ENCODE measurements around the gene ZNF487. TPM values are rescaled to one million over a fixed set of nuclear protein-coding genes. Genes with fewer than 3 reads are reported as not detected.
A peak's percentile ranks its signal among the peaks of the same experiment; 100 is the strongest.

ZNF487 gene
- total RNA-seq, 1 donor from 2014 or later = 2.0 TPM

DNA sequence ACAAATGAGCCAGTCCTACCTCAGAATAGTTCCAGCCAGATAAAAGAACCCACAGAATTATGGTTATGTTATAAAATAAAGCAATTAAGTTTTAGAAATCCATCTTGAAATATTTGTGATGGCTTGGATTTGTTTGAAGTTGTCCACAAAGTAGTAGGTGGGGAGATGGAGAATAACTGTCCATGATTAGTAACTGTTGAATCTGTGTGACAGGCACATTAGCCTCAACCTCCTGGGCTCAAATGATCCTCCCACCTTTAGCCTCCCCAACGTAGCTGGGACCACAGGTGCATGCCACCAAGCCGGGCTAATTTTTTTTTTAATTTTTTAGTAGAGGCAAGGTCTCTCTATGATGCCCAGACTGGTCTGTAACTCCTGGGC is 38.0 kb upstream of the ZNF487 start:
- H3K4me2 ChIP-seq = no peak overlapping the region
- Mint-ChIP-seq H3K4me1 (peaks cover 68% of the 10 kb centered on the region), H3K27me3 (ENCODE audit: insufficient read depth, low read depth) (peaks cover 2% of the 10 kb centered on the region), H3K36me3 (peaks cover 24% of the 10 kb centered on the region), H3K27ac (no peak overlapping the region), H3K4me3 (no peak overlapping the region), H3K9me3 (no peaks in the 10 kb centered on the region)
- peaks cover 90% of the 10 kb centered on the region for H4K20me1 ChIP-seq (ENCODE audit: low read depth)
- no peaks in the 10 kb centered on the region for H3K27me3 ChIP-seq
- H3K36me3 ChIP-seq = peaks cover 8% of the 10 kb centered on the region
- DNase-seq (ENCODE audit: low spot score) = no peak
- TF ChIP-seq, protein P1, sequence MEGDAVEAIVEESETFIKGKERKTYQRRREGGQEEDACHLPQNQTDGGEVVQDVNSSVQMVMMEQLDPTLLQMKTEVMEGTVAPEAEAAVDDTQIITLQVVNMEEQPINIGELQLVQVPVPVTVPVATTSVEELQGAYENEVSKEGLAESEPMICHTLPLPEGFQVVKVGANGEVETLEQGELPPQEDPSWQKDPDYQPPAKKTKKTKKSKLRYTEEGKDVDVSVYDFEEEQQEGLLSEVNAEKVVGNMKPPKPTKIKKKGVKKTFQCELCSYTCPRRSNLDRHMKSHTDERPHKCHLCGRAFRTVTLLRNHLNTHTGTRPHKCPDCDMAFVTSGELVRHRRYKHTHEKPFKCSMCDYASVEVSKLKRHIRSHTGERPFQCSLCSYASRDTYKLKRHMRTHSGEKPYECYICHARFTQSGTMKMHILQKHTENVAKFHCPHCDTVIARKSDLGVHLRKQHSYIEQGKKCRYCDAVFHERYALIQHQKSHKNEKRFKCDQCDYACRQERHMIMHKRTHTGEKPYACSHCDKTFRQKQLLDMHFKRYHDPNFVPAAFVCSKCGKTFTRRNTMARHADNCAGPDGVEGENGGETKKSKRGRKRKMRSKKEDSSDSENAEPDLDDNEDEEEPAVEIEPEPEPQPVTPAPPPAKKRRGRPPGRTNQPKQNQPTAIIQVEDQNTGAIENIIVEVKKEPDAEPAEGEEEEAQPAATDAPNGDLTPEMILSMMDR (IDR thresholded peaks at IDR 0.05) = no peak
- no peak for TF ChIP-seq EZH2phosphoT487 (IDR thresholded peaks at IDR 0.05)
- no peak for TF ChIP-seq EZH2 (IDR thresholded peaks at IDR 0.05)
- no peak overlapping the region for H3K4me3 ChIP-seq
- H3K27ac ChIP-seq = no peak overlapping the region
- H2AFZ ChIP-seq (replicated peaks) = no peak overlapping the region
- H3F3A ChIP-seq (ENCODE audit: low read depth) = peaks cover 74% of the 10 kb centered on the region
- H3K9me3 ChIP-seq (ENCODE audit: low read depth) = no peaks in the 10 kb centered on the region
- H3K4me1 ChIP-seq = peaks cover 55% of the 10 kb centered on the region
- no peak overlapping the region for H3K9ac ChIP-seq
- peaks cover 99% of the 10 kb centered on the region for H3K79me2 ChIP-seq (ENCODE audit: low read depth)

DNA sequence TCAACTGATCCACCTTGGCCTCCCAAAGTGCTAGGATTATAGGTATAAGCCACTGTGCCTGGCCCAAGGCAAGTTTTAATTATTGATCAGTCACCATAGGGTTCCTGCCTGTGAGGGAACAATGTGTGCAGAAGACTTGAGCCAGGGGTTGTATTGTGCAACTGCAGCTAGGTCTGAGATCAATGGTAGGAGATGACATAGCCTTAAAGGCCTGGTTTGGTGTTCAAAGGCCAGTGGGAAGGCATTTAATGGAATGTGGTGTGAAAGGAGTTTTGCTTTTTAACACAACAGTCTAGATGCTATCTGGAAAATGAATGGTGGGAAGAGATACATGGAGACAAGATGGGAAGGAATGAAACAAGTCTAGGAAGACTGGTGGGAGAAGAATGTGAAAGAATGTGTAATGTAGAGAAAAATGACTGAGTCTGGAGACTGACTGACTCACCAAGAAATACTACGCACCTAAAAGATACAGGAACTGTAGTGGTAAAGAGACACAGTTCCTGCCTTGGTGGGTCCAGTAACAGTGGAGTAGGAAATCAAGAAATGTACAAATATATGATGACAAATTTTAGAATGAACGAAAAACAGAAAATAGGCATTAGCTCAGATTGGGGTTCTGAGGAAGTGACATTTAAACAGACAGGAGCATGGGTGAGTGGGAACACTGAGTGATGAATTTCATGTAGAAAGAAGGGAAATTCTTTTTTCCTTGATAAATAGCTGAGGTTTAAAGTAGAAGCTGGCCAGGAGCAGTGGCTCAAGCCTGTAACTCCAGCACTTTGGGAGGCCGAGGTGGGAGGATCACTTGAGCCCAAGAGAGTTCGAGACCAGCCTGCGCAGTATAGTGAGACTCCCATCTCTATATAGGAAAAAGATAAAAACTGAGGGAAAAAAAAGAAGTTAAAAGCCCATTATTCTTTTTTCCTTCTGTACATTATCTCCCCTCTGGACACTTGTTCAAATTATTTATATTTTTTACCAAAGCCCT is 37.3 kb upstream of the ZNF487 start:
- Mint-ChIP-seq H3K27ac (peak overlapping the region; percentile 51), H3K27me3 (ENCODE audit: insufficient read depth, low read depth) (peaks cover 2% of the 10 kb centered on the region), H3K4me3 (peak overlapping the region; percentile 0), H3K4me1 (peaks cover 68% of the 10 kb centered on the region), H3K9me3 (no peaks in the 10 kb centered on the region), H3K36me3 (peaks cover 22% of the 10 kb centered on the region)
- no peak overlapping the region for H2AFZ ChIP-seq (replicated peaks)
- no peaks in the 10 kb centered on the region for H3K9me3 ChIP-seq (ENCODE audit: low read depth)
- H3K27ac ChIP-seq = no peak overlapping the region
- peaks cover 80% of the 10 kb centered on the region for H3F3A ChIP-seq (ENCODE audit: low read depth)
- H3K36me3 ChIP-seq = peaks cover under 1% of the 10 kb centered on the region
- peaks cover 49% of the 10 kb centered on the region for H3K4me1 ChIP-seq
- peaks cover 90% of the 10 kb centered on the region for H4K20me1 ChIP-seq (ENCODE audit: low read depth)
- H3K9ac ChIP-seq = no peak overlapping the region
- no peak overlapping the region for H3K4me3 ChIP-seq
- no peak for DNase-seq (ENCODE audit: low spot score)
- no peak overlapping the region for H3K4me2 ChIP-seq
- H3K79me2 ChIP-seq (ENCODE audit: low read depth) = peaks cover 99% of the 10 kb centered on the region
- H3K27me3 ChIP-seq = no peaks in the 10 kb centered on the region
- TF ChIP-seq EZH2phosphoT487 (IDR thresholded peaks at IDR 0.05) = no peak
- TF ChIP-seq, protein P1 (IDR thresholded peaks at IDR 0.05) = no peak
- no peak for TF ChIP-seq EZH2 (IDR thresholded peaks at IDR 0.05)

DNA sequence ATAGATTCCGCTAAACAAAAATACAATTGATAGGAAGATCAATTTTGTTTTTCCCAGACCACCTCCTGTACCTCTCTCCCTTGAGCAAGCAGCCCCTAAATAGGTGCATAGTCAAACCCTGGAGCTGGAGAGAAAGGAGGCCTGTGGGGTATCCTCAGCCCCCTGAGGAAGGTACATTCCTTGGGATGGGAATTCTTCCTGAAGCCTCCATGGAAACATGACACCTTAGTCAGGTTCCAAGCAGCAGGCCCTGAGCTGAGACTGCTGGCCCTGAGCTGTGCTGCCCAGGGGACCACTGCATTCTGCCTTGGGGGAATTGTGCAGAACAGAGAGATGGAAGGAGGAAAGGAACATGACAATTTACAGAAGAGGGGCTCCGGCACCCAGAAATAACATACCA is 35.3 kb upstream of the ZNF487 start:
- no peaks in the 10 kb centered on the region for H3K36me3 ChIP-seq
- peak; percentile 79 for DNase-seq (ENCODE audit: low spot score)
- peaks cover 12% of the 10 kb centered on the region for H3K36me3 Mint-ChIP-seq
- peak overlapping the region; percentile 53 for H3K27ac Mint-ChIP-seq
- peak overlapping the region; percentile 87 for H3K27ac ChIP-seq
- peaks cover 67% of the 10 kb centered on the region for H3F3A ChIP-seq (ENCODE audit: low read depth)
- H3K4me2 ChIP-seq = peak overlapping the region; percentile 65
- H4K20me1 ChIP-seq (ENCODE audit: low read depth) = peaks cover 91% of the 10 kb centered on the region
- H3K27me3 ChIP-seq = no peaks in the 10 kb centered on the region
- peaks cover 99% of the 10 kb centered on the region for H3K79me2 ChIP-seq (ENCODE audit: low read depth)
- H2AFZ ChIP-seq (replicated peaks) = no peak overlapping the region
- no peaks in the 10 kb centered on the region for H3K9me3 Mint-ChIP-seq
- H3K4me3 ChIP-seq = peak overlapping the region; percentile 18
- H3K4me3 Mint-ChIP-seq = no peak overlapping the region
- H3K9ac ChIP-seq = no peak overlapping the region
- TF ChIP-seq, protein P1 (IDR thresholded peaks at IDR 0.05) = no peak
- no peaks in the 10 kb centered on the region for H3K9me3 ChIP-seq (ENCODE audit: low read depth)
- no peaks in the 10 kb centered on the region for H3K27me3 Mint-ChIP-seq (ENCODE audit: insufficient read depth, low read depth)
- H3K4me1 Mint-ChIP-seq = peaks cover 62% of the 10 kb centered on the region
- peaks cover 50% of the 10 kb centered on the region for H3K4me1 ChIP-seq

All from neural progenitor cell (in vitro differentiated cells).